PC-9 (cell line): Measurements from ENCODE around the gene HOXD4. TPM values are rescaled to one million over a fixed set of nuclear protein-coding genes. Genes with fewer than 3 reads are reported as not detected.

ENCODE experiments used
- BruUV-seq: library from RNA; stranded (reverse); fragments of 400-500 nt; replicated peaks from 2 replicates; lab custom pipeline; 2021; lab: Mats Ljungman, UMichigan
- CTCF ChIA-PET: fragments of 300-600 bp; sonication (Branson Sonifier 250); formaldehyde crosslinking; loops from one replicate; lab custom pipeline; 2022; ENCODE audit warnings: antibody characterized with exemption; lab: Charles Lee
- POLR2A ChIA-PET: fragments of 300-600 bp; sonication (Branson Sonifier 250); formaldehyde crosslinking; loops from one replicate; lab custom pipeline; 2022; ENCODE audit warnings: antibody characterized with exemption; ENCODE audit not compliant: unreplicated experiment; lab: Charles Lee
- DNase-seq, 2 experiments: peaks; one replicate each; pipeline versions ENCODE4 v3.0.0 to v3.0.0-alpha.2; 2015 to 2022; ENCODE audit warnings: mixed read lengths in 1 of 2
- H2AFZ ChIP-seq: fragments of 200-600 bp; sonication (generic); 2 replicates; pipeline ENCODE4 v1.8.1; 2017; ENCODE audit warnings: antibody characterized with exemption
- H3F3A ChIP-seq: fragments of 200-600 bp; sonication (generic); 2 replicates; pipeline ENCODE4 v1.8.1; 2017; ENCODE audit warnings: antibody characterized with exemption, mild to moderate bottlenecking, low read depth; ENCODE audit not compliant: insufficient read depth
- H3K27ac ChIP-seq: fragments of 200-600 bp; sonication (generic); 2 replicates; pipeline ENCODE4 v1.6.1; 2016; ENCODE audit warnings: mixed run types
- H3K27me3 ChIP-seq: fragments of 200-600 bp; sonication (generic); 2 replicates; pipeline ENCODE4 v1.6.1; 2016; ENCODE audit warnings: low read depth, mixed run types; ENCODE audit not compliant: insufficient read depth
- H3K36me3 ChIP-seq: fragments of 200-600 bp; sonication (generic); 2 replicates; pipeline ENCODE4 v1.6.1; 2016; ENCODE audit warnings: low read depth, mixed run types
- H3K4me1 ChIP-seq: fragments of 200-600 bp; sonication (generic); replicated peaks from 2 replicates; pipeline ENCODE4 v1.6.1; 2016; ENCODE audit warnings: mixed run types; ENCODE audit not compliant: insufficient read depth
- H3K4me2 ChIP-seq: fragments of 200-600 bp; sonication (generic); 2 replicates; pipeline ENCODE4 v1.6.1; 2017; ENCODE audit warnings: mixed run types
- H3K4me3 ChIP-seq: fragments of 200-600 bp; sonication (generic); 2 replicates; pipeline ENCODE4 v1.6.1; 2016; ENCODE audit warnings: mixed run types
- H3K79me2 ChIP-seq: fragments of 200-600 bp; sonication (generic); 2 replicates; pipeline ENCODE4 v1.6.1; 2017; ENCODE audit warnings: low read depth, mixed run types
- H3K9me2 ChIP-seq: fragments of 200-600 bp; sonication (generic); 2 replicates; pipeline ENCODE4 v1.8.1; 2017; ENCODE audit warnings: mild to moderate bottlenecking; ENCODE audit not compliant: insufficient read depth
- H3K9me3 ChIP-seq: fragments of 200-600 bp; sonication (generic); 2 replicates; pipeline ENCODE4 v1.8.1; 2016; ENCODE audit warnings: low read depth; ENCODE audit not compliant: insufficient read depth
- H4K20me1 ChIP-seq: fragments of 200-600 bp; sonication (generic); 2 replicates; pipeline ENCODE4 v1.8.1; 2017; ENCODE audit not compliant: insufficient read depth
- CTCF ChIP-seq: fragments of 200-600 bp; sonication (generic); conservative IDR thresholded peaks from 2 replicates; pipeline ENCODE4 v1.6.1; 2017; ENCODE audit warnings: mixed run types, antibody characterized with exemption, mild to moderate bottlenecking, moderate library complexity
- EZH2 ChIP-seq: fragments of 200-600 bp; sonication (generic); IDR thresholded peaks from 2 replicates; pipeline ENCODE4 v1.8.0; 2017; ENCODE audit warnings: antibody characterized with exemption, low read depth
- intact Hi-C: fragments of 100-400 bp; cut with micrococcal nuclease; formaldehyde crosslinking; loops from one replicate; pipeline ENCODE4 v1.10.0; 2022; ENCODE audit not compliant: unreplicated experiment
- total RNA-seq: library from RNA; stranded (reverse); gene quantifications from 2 replicates; pipeline ENCODE4 v1.2.3, GENCODE V29; 2021

HOXD4 gene
- total RNA-seq, 1 experiment from 2014 or later: not detected

GRCh38 chr2:176173567-176174381, 22.4 kb downstream of the HOXD4 start:
- Histone ChIP-seq H3K27me3 (peaks cover 45% of the 10 kb centered on the region), H3F3A (no peaks in the 10 kb centered on the region), H4K20me1 (no peaks in the 10 kb centered on the region), H3K79me2 (no peaks in the 10 kb centered on the region), H3K9me3 (no peaks in the 10 kb centered on the region), H3K4me1 (no peaks in the 10 kb centered on the region), H3K27ac (no peak overlapping the region), H3K4me3 (no peak overlapping the region), H3K4me2 (no peak overlapping the region), H2AFZ (no peak overlapping the region), H3K36me3 (no peaks in the 10 kb centered on the region), H3K9me2 (no peaks in the 10 kb centered on the region)
- ChIA-PET CTCF (no interaction called here), POLR2A (no interaction called here)
- BruUV-seq: no TSS peak
- intact Hi-C loops: no loop called here
- TF ChIP-seq CTCF (no peak), EZH2 (no peak)
- no peak for DNase-seq

- H3K4me3 ChIP-seq: no peak overlapping the region
- CTCF ChIA-PET: no interaction called here
These were observed 23.1 kb downstream of the HOXD4 start for GRCh38 chr2:176174382-176174823.

More at GRCh38 chr2:176174382-176174823, 23.1 kb downstream of the HOXD4 start:
- Histone ChIP-seq H2AFZ (no peak overlapping the region), H3F3A (no peaks in the 10 kb centered on the region), H3K4me1 (no peaks in the 10 kb centered on the region), H3K9me3 (no peaks in the 10 kb centered on the region), H4K20me1 (no peaks in the 10 kb centered on the region), H3K79me2 (no peaks in the 10 kb centered on the region), H3K9me2 (no peaks in the 10 kb centered on the region), H3K27ac (no peak overlapping the region), H3K36me3 (no peaks in the 10 kb centered on the region), H3K27me3 (peaks cover 51% of the 10 kb centered on the region), H3K4me2 (no peak overlapping the region)
- intact Hi-C loops: no loop called here
- POLR2A ChIA-PET: no interaction called here
- BruUV-seq: no TSS peak
- no peak for TF ChIP-seq EZH2
- TF ChIP-seq CTCF: no peak
- no peak for DNase-seq
